HepG2 (cell line): Measurements from ENCODE around the gene NT5C. TPM values are rescaled to one million over a fixed set of nuclear protein-coding genes. Genes with fewer than 3 reads are reported as not detected.

Experiments
- ETV6 ChIP-seq: sonication (generic); formaldehyde crosslinking; conservative IDR thresholded peaks from 2 replicates; pipeline ENCODE4 v1.4.0; 2020; ENCODE audit warnings: missing genetic modification reagents
- GTF2F1 ChIP-seq: fragments of 150-350 bp; IDR thresholded peaks from 2 replicates; pipeline ENCODE4 v1.6.1; 2014; ENCODE audit warnings: low read length
- IRF2 ChIP-seq: IDR thresholded peaks from 2 replicates; pipeline ENCODE4 v1.6.1; 2018; ENCODE audit warnings: missing genetic modification reagents, missing compliant biosample characterization
- MTF2 ChIP-seq: sonication (generic); formaldehyde crosslinking; IDR thresholded peaks from 2 replicates; pipeline ENCODE4 v1.5.0; 2020; ENCODE audit warnings: missing genetic modification reagents, borderline replicate concordance
- NBN ChIP-seq: fragments of 450-650 bp; conservative IDR thresholded peaks from 2 replicates; pipeline ENCODE4 v1.6.1; 2017
- NFKB2 ChIP-seq: sonication (generic); formaldehyde crosslinking; IDR thresholded peaks from 2 replicates; pipeline ENCODE4 v1.4.0; 2020; ENCODE audit warnings: missing genetic modification reagents, borderline replicate concordance
- NKX3-1 ChIP-seq: sonication (generic); formaldehyde crosslinking; IDR thresholded peaks from 2 replicates; pipeline ENCODE4 v1.5.0; 2020; ENCODE audit warnings: missing genetic modification reagents
- SIN3A ChIP-seq: IDR thresholded peaks from 2 replicates; pipeline ENCODE4 v1.6.1; 2011; ENCODE audit warnings: low read depth, mild to moderate bottlenecking, control low read depth, low read length, borderline replicate concordance
- SIX4 ChIP-seq: sonication (generic); formaldehyde crosslinking; IDR thresholded peaks from 2 replicates; pipeline ENCODE4 v1.4.0; 2020; ENCODE audit warnings: missing genetic modification reagents
- SOX6 ChIP-seq, 2 experiments: fragments of 450-650 bp in 1 of 2; sonication (generic) in 1 of 2; formaldehyde crosslinking in 1 of 2; IDR thresholded peaks; 2 replicates each; pipeline versions ENCODE4 v1.4.0 to v1.6.1; 2017 to 2020; ENCODE audit warnings: antibody characterized with exemption in 1 of 2, mild to moderate bottlenecking in 1 of 2, missing genetic modification reagents in 1 of 2
- ZBTB20 ChIP-seq: sonication (generic); formaldehyde crosslinking; IDR thresholded peaks from 2 replicates; pipeline ENCODE4 v1.8.1; 2023; ENCODE audit warnings: missing genetic modification reagents, low read depth, mild to moderate bottlenecking, borderline replicate concordance
- ZFY ChIP-seq: sonication (generic); formaldehyde crosslinking; IDR thresholded peaks from 2 replicates; pipeline ENCODE4 v1.4.0; 2020; ENCODE audit warnings: missing genetic modification reagents
- ZNF232 ChIP-seq: sonication (generic); formaldehyde crosslinking; IDR thresholded peaks from 2 replicates; pipeline ENCODE4 v1.4.0; 2020; ENCODE audit warnings: missing genetic modification reagents, borderline replicate concordance
- ZNF331 ChIP-seq: sonication (generic); formaldehyde crosslinking; IDR thresholded peaks from 2 replicates; pipeline ENCODE4 v1.4.0; 2020; ENCODE audit warnings: missing genetic modification reagents
- ZNF335 ChIP-seq: sonication (generic); formaldehyde crosslinking; IDR thresholded peaks from 2 replicates; pipeline ENCODE4 v1.4.0; 2020; ENCODE audit warnings: missing genetic modification reagents
- ZNF567 ChIP-seq: sonication (generic); formaldehyde crosslinking; IDR thresholded peaks from 2 replicates; pipeline ENCODE4 v1.8.1; 2023; ENCODE audit warnings: mild to moderate bottlenecking, missing genetic modification reagents, borderline replicate concordance
- ZZZ3 ChIP-seq: sonication (generic); formaldehyde crosslinking; IDR thresholded peaks from 2 replicates; pipeline ENCODE4 v1.4.0; 2020; ENCODE audit warnings: missing genetic modification reagents, mild to moderate bottlenecking, borderline replicate concordance
- polyA plus RNA-seq, 8 experiments: library from polyadenylated mRNA; depleted of rRNA in 3 of 8; stranded (reverse) in 7 of 8; unstranded in 1 of 8; fragments of >200 nt; fragmentation: Illumina TruSeq in 4 of 8; extraction: Trizol in 4 of 8; gene quantifications; 2 replicates each; pipeline versions ENCODE4 v1.2.1 to v1.2.3, GENCODE V29; 2011 to 2016; ENCODE audit warnings: low read depth in 4 of 8, missing spikeins in 1 of 8, mixed read lengths in 1 of 8; ENCODE audit not compliant: insufficient read depth in 1 of 8
- total RNA-seq, 5 experiments: library from RNA; depleted of rRNA; stranded (reverse); fragments of >200 nt; fragmentation: Illumina TruSeq; extraction: Trizol; gene quantifications; 2 replicates each; pipeline ENCODE4 v1.2.3, GENCODE V29; 2016; ENCODE audit warnings: low read depth in 1 of 5
- TF ChIP-seq, protein P1 (sequence below): sonication (generic); formaldehyde crosslinking; IDR thresholded peaks from 2 replicates; pipeline ENCODE4 v1.5.1; 2020; ENCODE audit warnings: mild to moderate bottlenecking, moderate library complexity, missing genetic modification reagents
- TF ChIP-seq, protein P2 (sequence below): sonication (generic); formaldehyde crosslinking; IDR thresholded peaks from 2 replicates; pipeline ENCODE4 v1.8.1; 2023; ENCODE audit warnings: mild to moderate bottlenecking, moderate library complexity, missing genetic modification reagents
- TF ChIP-seq, protein P3 (sequence below): IDR thresholded peaks from 2 replicates; pipeline ENCODE4 v1.6.1; 2016; ENCODE audit warnings: low read depth, borderline replicate concordance
- TF ChIP-seq, protein P4 (sequence below): IDR thresholded peaks from 2 replicates; pipeline ENCODE4 v1.6.1; 2016; ENCODE audit warnings: missing compliant biosample characterization, missing genetic modification reagents, borderline replicate concordance

The NT5C gene
- total and polyA plus RNA-seq, 2 of the 13 experiments (the other 11 are each of a cell fraction or from before 2014, with no cell fraction given), result 42.8 to 48.6 TPM

DNA sequence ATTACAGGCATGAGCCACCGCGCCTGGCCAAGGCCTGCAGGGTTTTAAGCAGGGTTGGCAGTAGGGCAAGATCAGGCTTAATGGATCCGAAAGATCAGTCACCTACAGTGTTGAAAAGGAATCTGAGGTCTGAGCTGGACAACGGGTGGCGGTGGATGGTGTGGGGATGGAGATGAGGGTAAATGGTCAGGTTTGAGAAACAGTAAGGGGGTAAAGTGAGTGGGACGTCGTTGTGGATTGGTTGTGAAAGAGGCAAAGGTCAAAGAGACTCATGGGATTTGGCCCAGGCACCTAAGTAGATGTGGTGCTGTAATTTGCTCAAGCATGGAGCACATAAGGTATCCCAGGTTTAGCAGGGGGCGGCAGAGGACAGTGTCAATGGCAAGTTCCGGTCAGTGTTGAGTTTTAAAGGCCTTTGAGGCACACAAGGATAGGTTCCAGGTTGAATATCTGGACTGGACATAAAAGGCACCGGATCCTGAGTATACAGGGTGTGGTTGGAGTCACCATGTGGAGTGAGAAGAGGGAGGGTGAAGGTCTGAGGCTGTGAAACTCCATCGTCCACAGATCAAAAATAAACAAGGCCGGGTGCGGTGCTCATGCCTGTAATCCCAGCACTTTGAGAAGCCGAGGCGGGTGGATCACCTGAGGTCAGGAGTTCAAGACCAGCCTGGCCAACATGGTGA lies 44.9 kb downstream of the NT5C start (continued):
- peak; percentile 64; the same call in 1 of the 2 replicates for TF ChIP-seq SIN3A
- TF ChIP-seq, protein P1, sequence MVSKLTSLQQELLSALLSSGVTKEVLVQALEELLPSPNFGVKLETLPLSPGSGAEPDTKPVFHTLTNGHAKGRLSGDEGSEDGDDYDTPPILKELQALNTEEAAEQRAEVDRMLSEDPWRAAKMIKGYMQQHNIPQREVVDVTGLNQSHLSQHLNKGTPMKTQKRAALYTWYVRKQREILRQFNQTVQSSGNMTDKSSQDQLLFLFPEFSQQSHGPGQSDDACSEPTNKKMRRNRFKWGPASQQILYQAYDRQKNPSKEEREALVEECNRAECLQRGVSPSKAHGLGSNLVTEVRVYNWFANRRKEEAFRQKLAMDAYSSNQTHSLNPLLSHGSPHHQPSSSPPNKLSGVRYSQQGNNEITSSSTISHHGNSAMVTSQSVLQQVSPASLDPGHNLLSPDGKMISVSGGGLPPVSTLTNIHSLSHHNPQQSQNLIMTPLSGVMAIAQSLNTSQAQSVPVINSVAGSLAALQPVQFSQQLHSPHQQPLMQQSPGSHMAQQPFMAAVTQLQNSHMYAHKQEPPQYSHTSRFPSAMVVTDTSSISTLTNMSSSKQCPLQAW, result peak; percentile 55; the same call in 1 of the 2 replicates
- TF ChIP-seq, protein P2, sequence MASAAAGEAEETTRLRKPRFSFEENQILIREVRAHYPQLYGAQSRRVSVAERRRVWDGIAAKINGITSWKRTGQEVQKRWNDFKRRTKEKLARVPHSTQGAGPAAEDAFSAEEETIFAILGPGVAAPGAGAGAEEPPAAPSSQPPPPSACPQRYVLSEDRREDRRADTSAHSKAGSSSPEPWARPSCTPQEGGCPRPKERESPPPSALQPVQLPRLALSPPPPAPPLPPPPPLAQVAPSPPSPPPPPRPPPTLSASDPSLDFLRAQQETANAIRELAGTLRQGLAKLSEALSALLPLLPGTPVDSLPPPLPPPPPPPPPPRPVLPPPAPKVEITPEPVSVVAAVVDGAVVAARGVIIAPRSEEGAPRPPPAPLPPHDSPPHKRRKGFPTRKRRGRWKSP (CRISPR knock-in tag), result 0 out of 2 replicates have a peak, but pooled peaks have one; percentile 41
- TF ChIP-seq ZNF331 (CRISPR knock-in tag), result no peak
- TF ChIP-seq ZNF567, result peak; percentile 29; the same call in 1 of the 2 replicates
- peak; percentile 55; the same call in 1 of the 2 replicates for TF ChIP-seq NKX3-1 (CRISPR knock-in tag)
- no peak for TF ChIP-seq GTF2F1
- TF ChIP-seq SIX4 (CRISPR knock-in tag), result no peak
- TF ChIP-seq, protein P3, sequence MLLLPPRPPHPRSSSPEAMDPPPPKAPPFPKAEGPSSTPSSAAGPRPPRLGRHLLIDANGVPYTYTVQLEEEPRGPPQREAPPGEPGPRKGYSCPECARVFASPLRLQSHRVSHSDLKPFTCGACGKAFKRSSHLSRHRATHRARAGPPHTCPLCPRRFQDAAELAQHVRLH, result peak; percentile 72; the same call in 1 of the 2 replicates
- 0 out of 2 replicates have a peak, but pooled peaks have one; percentile 74 for TF ChIP-seq ZZZ3 (CRISPR knock-in tag)
- no peak for TF ChIP-seq ZNF335 (CRISPR knock-in tag)
- 0 out of 2 replicates have a peak, but pooled peaks have one; percentile 34 for TF ChIP-seq ZFY (CRISPR knock-in tag)
- TF ChIP-seq, protein P4, sequence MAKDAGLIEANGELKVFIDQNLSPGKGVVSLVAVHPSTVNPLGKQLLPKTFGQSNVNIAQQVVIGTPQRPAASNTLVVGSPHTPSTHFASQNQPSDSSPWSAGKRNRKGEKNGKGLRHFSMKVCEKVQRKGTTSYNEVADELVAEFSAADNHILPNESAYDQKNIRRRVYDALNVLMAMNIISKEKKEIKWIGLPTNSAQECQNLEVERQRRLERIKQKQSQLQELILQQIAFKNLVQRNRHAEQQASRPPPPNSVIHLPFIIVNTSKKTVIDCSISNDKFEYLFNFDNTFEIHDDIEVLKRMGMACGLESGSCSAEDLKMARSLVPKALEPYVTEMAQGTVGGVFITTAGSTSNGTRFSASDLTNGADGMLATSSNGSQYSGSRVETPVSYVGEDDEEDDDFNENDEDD (CRISPR knock-in tag), result peak; percentile 58; the same call in 1 of the 2 replicates
- 0 out of 2 replicates have a peak, but pooled peaks have one; percentile 31 for TF ChIP-seq IRF2 (CRISPR knock-in tag)
- 0 out of 2 replicates have a peak, but pooled peaks have one; percentile 18 for TF ChIP-seq ETV6 (CRISPR knock-in tag)
- no peak for TF ChIP-seq MTF2 (CRISPR knock-in tag)
- 0 out of 2 replicates have a peak, but pooled peaks have one; percentile 22 for TF ChIP-seq NBN
- peak; percentile 31; the same call in 1 of the 2 replicates for TF ChIP-seq ZBTB20
- TF ChIP-seq NFKB2, result no peak
- no peak for TF ChIP-seq SOX6 (IDR thresholded peaks at IDR 0.05)
- TF ChIP-seq SOX6 (CRISPR knock-in tag; IDR thresholded peaks at IDR 0.05), result peak; percentile 38
- no peak; the same call in 1 of the 2 replicates for TF ChIP-seq ZNF232
